OCI-LY7 (cell line): ENCODE measurements around the gene OR14J1. TPM values are rescaled to one million over a fixed set of nuclear protein-coding genes. Genes with fewer than 3 reads are reported as not detected.

Experiments
- BruUV-seq: library from RNA; stranded (reverse); fragments of 400-500 nt; replicated peaks from 2 replicates; lab custom pipeline; 2021; lab: Mats Ljungman, UMichigan
- CTCF ChIA-PET: fragments of 300-600 bp; sonication (Branson Sonifier 250); formaldehyde crosslinking; loops from one replicate; lab custom pipeline; 2022; ENCODE audit warnings: antibody characterized with exemption; ENCODE audit not compliant: unreplicated experiment; lab: Charles Lee
- POLR2A ChIA-PET: fragments of 300-600 bp; sonication (Branson Sonifier 250); formaldehyde crosslinking; loops from one replicate; lab custom pipeline; 2022; ENCODE audit warnings: antibody characterized with exemption; lab: Charles Lee
- DNase-seq: peaks from one replicate; pipeline ENCODE4 v3.0.0-alpha.2; 2015; ENCODE audit warnings: low spot score
- H2AFZ ChIP-seq: fragments of 200-600 bp; sonication (generic), shearing (Covaris generic); 2 replicates; pipeline ENCODE4 v1.6.1; 2014; ENCODE audit warnings: mild to moderate bottlenecking, antibody characterized with exemption, low read length, moderate library complexity
- H3K27ac ChIP-seq: fragments of 200-600 bp; sonication (generic); 2 replicates; pipeline ENCODE4 v1.5.1; 2014; ENCODE audit warnings: mixed run types, low read depth, mild to moderate bottlenecking, moderate library complexity, low read length, inconsistent platforms; ENCODE audit not compliant: poor library complexity, severe bottlenecking
- H3K36me3 ChIP-seq: fragments of 200-600 bp; sonication (generic); 2 replicates; pipeline ENCODE4 v1.6.1; 2014; ENCODE audit warnings: mild to moderate bottlenecking, antibody characterized with exemption, low read length, moderate library complexity, mixed read lengths; ENCODE audit not compliant: insufficient read depth
- H3K4me1 ChIP-seq: fragments of 200-600 bp; sonication (generic); 2 replicates; pipeline ENCODE4 v1.5.1; 2014; ENCODE audit warnings: mild to moderate bottlenecking, low read length; ENCODE audit not compliant: insufficient read depth, poor library complexity, severe bottlenecking
- H3K4me2 ChIP-seq: fragments of 200-600 bp; sonication (generic); 2 replicates; pipeline ENCODE4 v1.6.1; 2014; ENCODE audit warnings: mild to moderate bottlenecking, low read length
- H3K4me3 ChIP-seq: fragments of 200-600 bp; sonication (generic); 2 replicates; pipeline ENCODE4 v1.5.1; 2014; ENCODE audit warnings: mild to moderate bottlenecking, low read depth, low read length; ENCODE audit not compliant: poor library complexity, severe bottlenecking
- H3K79me2 ChIP-seq: fragments of 200-600 bp; sonication (generic); 2 replicates; pipeline ENCODE4 v1.6.1; 2016; ENCODE audit warnings: low read depth, mild to moderate bottlenecking, low read length, moderate library complexity, mixed read lengths; ENCODE audit not compliant: insufficient read depth
- H3K9me2 ChIP-seq: fragments of 200-600 bp; sonication (generic); 2 replicates; pipeline ENCODE4 v1.6.1; 2016; ENCODE audit warnings: mild to moderate bottlenecking, low read length, mixed read lengths; ENCODE audit not compliant: insufficient read depth
- H3K9me3 ChIP-seq: fragments of 200-600 bp; sonication (generic); 2 replicates; pipeline ENCODE4 v1.6.1; 2014; ENCODE audit warnings: mild to moderate bottlenecking, mixed run types, low read length, mixed read lengths
- H4K20me1 ChIP-seq: fragments of 200-600 bp; sonication (generic); 2 replicates; pipeline ENCODE4 v1.6.1; 2014; ENCODE audit warnings: mild to moderate bottlenecking, antibody characterized with exemption, low read length, moderate library complexity, mixed read lengths; ENCODE audit not compliant: insufficient read depth
- EZH2phosphoT487 ChIP-seq: fragments of 200-600 bp; sonication (generic); IDR thresholded peaks from 2 replicates; pipeline ENCODE4 v1.6.1; 2018; ENCODE audit warnings: low read depth, borderline replicate concordance, mild to moderate bottlenecking, mixed run types, antibody characterized with exemption, low read length, moderate library complexity, mixed read lengths
- intact Hi-C: fragments of 100-400 bp; cut with micrococcal nuclease; formaldehyde crosslinking; loops from one replicate; pipeline ENCODE4 v1.10.0; 2022; ENCODE audit not compliant: unreplicated experiment
- total RNA-seq, 2 experiments: library from RNA; depleted of rRNA in 1 of 2; stranded (reverse); fragments of >200 nt in 1 of 2; shearing (Covaris generic) in 1 of 2; gene quantifications; 2 replicates each; pipeline ENCODE4 v1.2.3, GENCODE V29; 2014 to 2022
- TF ChIP-seq, protein P1 (sequence below): fragments of 200-600 bp; sonication (generic); conservative IDR thresholded peaks from 2 replicates; pipeline ENCODE4 v1.5.1; 2014; ENCODE audit warnings: mild to moderate bottlenecking, antibody characterized with exemption, low read length, moderate library complexity, mixed read lengths

Gene OR14J1
- total RNA-seq, 2 experiments from 2014 or later = not detected

DNA sequence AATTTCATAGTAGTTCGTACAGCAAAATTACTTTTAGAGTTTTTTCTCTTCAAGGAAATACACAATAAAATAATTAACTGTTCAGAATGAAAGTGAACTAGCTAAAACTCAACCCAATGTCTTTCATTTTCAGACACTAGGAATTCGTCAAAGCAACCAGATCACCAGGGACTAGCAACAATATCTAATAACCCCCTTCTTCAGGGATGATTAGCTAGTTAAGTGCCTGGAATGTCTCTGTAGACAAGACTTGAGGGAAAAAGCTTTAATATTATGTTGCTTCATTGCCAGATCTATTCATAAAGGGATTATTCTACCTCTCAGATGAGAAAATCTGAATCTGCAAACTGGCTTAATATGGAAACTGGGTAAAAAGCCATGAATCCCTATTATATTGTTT, 41.8 kb upstream of the OR14J1 start:
- H3K36me3 ChIP-seq = no peaks in the 10 kb centered on the region
- no peaks in the 10 kb centered on the region for H3K9me3 ChIP-seq
- no peak overlapping the region for H3K4me3 ChIP-seq
- DNase-seq = no peak
- H3K4me2 ChIP-seq = no peak overlapping the region
- no peaks in the 10 kb centered on the region for H4K20me1 ChIP-seq
- no peak overlapping the region for H2AFZ ChIP-seq
- intact Hi-C loops = no loop called here
- H3K9me2 ChIP-seq = no peaks in the 10 kb centered on the region; the same call in 1 of the 2 replicates
- H3K4me1 ChIP-seq = no peaks in the 10 kb centered on the region
- H3K79me2 ChIP-seq = no peaks in the 10 kb centered on the region
- CTCF ChIA-PET = no interaction called here
- H3K27ac ChIP-seq = no peak overlapping the region
- TF ChIP-seq, protein P1, sequence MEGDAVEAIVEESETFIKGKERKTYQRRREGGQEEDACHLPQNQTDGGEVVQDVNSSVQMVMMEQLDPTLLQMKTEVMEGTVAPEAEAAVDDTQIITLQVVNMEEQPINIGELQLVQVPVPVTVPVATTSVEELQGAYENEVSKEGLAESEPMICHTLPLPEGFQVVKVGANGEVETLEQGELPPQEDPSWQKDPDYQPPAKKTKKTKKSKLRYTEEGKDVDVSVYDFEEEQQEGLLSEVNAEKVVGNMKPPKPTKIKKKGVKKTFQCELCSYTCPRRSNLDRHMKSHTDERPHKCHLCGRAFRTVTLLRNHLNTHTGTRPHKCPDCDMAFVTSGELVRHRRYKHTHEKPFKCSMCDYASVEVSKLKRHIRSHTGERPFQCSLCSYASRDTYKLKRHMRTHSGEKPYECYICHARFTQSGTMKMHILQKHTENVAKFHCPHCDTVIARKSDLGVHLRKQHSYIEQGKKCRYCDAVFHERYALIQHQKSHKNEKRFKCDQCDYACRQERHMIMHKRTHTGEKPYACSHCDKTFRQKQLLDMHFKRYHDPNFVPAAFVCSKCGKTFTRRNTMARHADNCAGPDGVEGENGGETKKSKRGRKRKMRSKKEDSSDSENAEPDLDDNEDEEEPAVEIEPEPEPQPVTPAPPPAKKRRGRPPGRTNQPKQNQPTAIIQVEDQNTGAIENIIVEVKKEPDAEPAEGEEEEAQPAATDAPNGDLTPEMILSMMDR = no peak
- TF ChIP-seq EZH2phosphoT487 = no peak
- BruUV-seq = no TSS peak
- POLR2A ChIA-PET = interaction anchor here (0.7 kb wide), 1 partner anchor 48 kb away, joined by 3 read pairs; no protein-coding TSS in a partner anchor

DNA sequence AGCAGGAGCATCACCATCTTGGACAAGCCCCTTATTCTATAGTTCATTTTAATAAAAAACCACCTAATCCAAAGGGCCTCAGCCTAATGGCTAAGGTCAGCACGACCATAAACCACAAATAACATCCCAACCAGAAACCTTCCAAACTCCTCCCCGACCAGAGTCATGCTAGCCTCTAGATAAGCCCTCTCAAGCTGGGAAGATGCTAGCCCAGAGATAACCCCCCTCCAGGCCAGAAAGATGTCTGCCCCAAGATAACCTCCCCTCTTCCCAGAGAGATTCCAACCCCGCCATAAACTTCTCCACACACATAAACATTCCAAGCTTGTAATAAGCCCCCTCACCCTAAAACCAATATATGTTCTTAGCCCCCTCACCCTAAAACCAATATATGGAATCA, 38.5 kb upstream of the OR14J1 start:
- no peak for DNase-seq
- Histone ChIP-seq H3K27ac (no peak overlapping the region), H3K79me2 (no peaks in the 10 kb centered on the region), H2AFZ (no peak overlapping the region), H3K4me2 (no peak overlapping the region), H3K4me3 (no peak overlapping the region), H3K9me2 (no peaks in the 10 kb centered on the region), H3K9me3 (no peaks in the 10 kb centered on the region), H4K20me1 (no peaks in the 10 kb centered on the region), H3K4me1 (no peaks in the 10 kb centered on the region), H3K36me3 (no peaks in the 10 kb centered on the region)
- CTCF ChIA-PET = no interaction called here
- intact Hi-C loops = no loop called here
- no TSS peak for BruUV-seq
- TF ChIP-seq, protein P1 = no peak
- no peak for TF ChIP-seq EZH2phosphoT487
- POLR2A ChIA-PET = no interaction called here

DNA sequence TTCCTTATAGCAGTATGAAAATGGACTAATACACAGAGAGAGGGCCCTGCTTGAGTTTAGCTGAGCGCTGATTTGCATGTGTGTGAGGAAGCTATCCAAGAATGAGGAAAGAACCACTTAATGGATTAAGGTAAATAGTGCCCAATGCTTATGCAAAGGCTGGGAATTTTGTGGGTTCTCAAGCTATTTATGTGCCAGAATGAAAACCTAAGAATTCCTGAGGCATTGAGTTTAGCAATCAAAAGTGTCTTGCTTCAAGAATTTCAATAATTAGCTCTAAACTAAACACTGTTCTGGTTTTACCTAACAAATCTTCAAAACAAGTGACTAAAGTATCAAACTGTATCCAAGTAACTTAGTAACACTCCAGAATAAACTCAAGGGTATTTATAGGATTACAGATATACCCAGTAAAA, 7.0 kb upstream of the OR14J1 start:
- Histone ChIP-seq H3K4me1 (no peaks in the 10 kb centered on the region), H3K79me2 (no peaks in the 10 kb centered on the region), H2AFZ (no peak overlapping the region), H3K9me3 (no peaks in the 10 kb centered on the region), H3K36me3 (no peaks in the 10 kb centered on the region), H4K20me1 (no peaks in the 10 kb centered on the region), H3K27ac (no peak overlapping the region), H3K4me2 (no peak overlapping the region), H3K9me2 (no peaks in the 10 kb centered on the region), H3K4me3 (no peak overlapping the region)
- TF ChIP-seq, protein P1 = no peak
- DNase-seq = no peak
- POLR2A ChIA-PET = no interaction called here
- intact Hi-C loops = no loop called here
- CTCF ChIA-PET = no interaction called here
- no TSS peak for BruUV-seq
